Right atrium auricular region (tissue), 2 donors: ENCODE data around the gene RASSF4. TPM values are rescaled to one million over a fixed set of nuclear protein-coding genes. Genes with fewer than 3 reads are reported as not detected.

Experiments used
- DNase-seq: peaks from one replicate; pipeline ENCODE4 v3.0.0-alpha.2; 2019; ENCODE audit warnings: low spot score
- H3K27ac ChIP-seq, 2 donors: fragments of 200-600 bp; sonication (generic); 1 replicate in 1 of 2; 2 replicates in 1 of 2; pipeline ENCODE4 v1.5.1; 2016 to 2019
- H3K27me3 ChIP-seq, 2 donors: fragments of 200-600 bp; sonication (generic); one replicate each; pipeline versions ENCODE4 v1.5.1 to v1.6.0; 2017 to 2019
- H3K36me3 ChIP-seq: fragments of 200-600 bp; sonication (generic); one replicate; pipeline ENCODE4 v1.5.1; 2016
- H3K4me1 ChIP-seq, 2 donors: fragments of 200-600 bp; sonication (generic); one replicate each; pipeline versions ENCODE4 v1.5.1 to v1.6.0; 2017 to 2019
- H3K4me3 ChIP-seq, 2 donors: fragments of 200-600 bp; sonication (generic); 1 replicate in 1 of 2; 2 replicates in 1 of 2; pipeline ENCODE4 v1.5.1; 2017 to 2019; ENCODE audit warnings: mild to moderate bottlenecking in 1 of 2, moderate library complexity in 1 of 2
- H3K9me3 ChIP-seq, 2 donors: fragments of 200-600 bp; sonication (generic); one replicate each; pipeline ENCODE4 v1.5.1; 2019
- CTCF ChIP-seq, 2 donors: fragments of 200-600 bp; sonication (generic); IDR thresholded peaks; one replicate each; pipeline ENCODE4 v1.5.1; 2019; ENCODE audit warnings: antibody characterized with exemption in 2 of 2
- total RNA-seq, 2 donors: library from RNA; depleted of rRNA; stranded (reverse); fragments of >200 nt; gene quantifications; one replicate each; pipeline ENCODE4 v1.1.0, GENCODE V29; 2016

The RASSF4 gene
- total RNA-seq, 2 donors from 2014 or later: 43.3 to 43.4 TPM

GRCh38 chr10:44967616-44968015, 8.0 kb downstream of the RASSF4 start:
- Histone ChIP-seq H3K4me1 (peaks cover 0 to 90% of the 10 kb centered on the region in 2 donors), H3K9me3 (no peaks in the 10 kb centered on the region), H3K27ac (peak overlapping the region; percentile 94 to 96), H3K4me3 (no peak overlapping the region), H3K36me3 (peaks cover 28% of the 10 kb centered on the region), H3K27me3 (no peaks in the 10 kb centered on the region)
- TF ChIP-seq CTCF (IDR thresholded peaks at IDR 0.05): no peak
- DNase-seq: peak; percentile 59

- Histone ChIP-seq H3K27me3 (no peaks in the 10 kb centered on the region), H3K27ac (peak overlapping the region; percentile 94 to 96), H3K4me1 (peaks cover 0 to 90% of the 10 kb centered on the region in 2 donors), H3K4me3 (no peak overlapping the region), H3K9me3 (no peaks in the 10 kb centered on the region), H3K36me3 (peaks cover 28% of the 10 kb centered on the region)
- peak; percentile 89 for DNase-seq
- TF ChIP-seq CTCF (IDR thresholded peaks at IDR 0.05): no peak
These were observed 8.5 kb downstream of the RASSF4 start for GRCh38 chr10:44968091-44968490.

GRCh38 chr10:44968500-44969400, 9.1 kb downstream of the RASSF4 start:
- DNase-seq: no peak
- no peak overlapping the region for H3K4me3 ChIP-seq
- peaks cover 0 to 90% of the 10 kb centered on the region in 2 donors for H3K4me1 ChIP-seq
- H3K36me3 ChIP-seq: peaks cover 28% of the 10 kb centered on the region
- TF ChIP-seq CTCF (IDR thresholded peaks at IDR 0.05): no peak
- no peaks in the 10 kb centered on the region for H3K27me3 ChIP-seq
- H3K27ac ChIP-seq: peak overlapping the region; percentile 94 to 96
- H3K9me3 ChIP-seq: no peaks in the 10 kb centered on the region

GRCh38 chr10:44969854-44970253, 10.3 kb downstream of the RASSF4 start:
- peak overlapping the region; percentile 33 to 52 for H3K27ac ChIP-seq
- DNase-seq: no peak
- H3K4me3 ChIP-seq: no peak overlapping the region
- H3K4me1 ChIP-seq: peaks cover 0 to 90% of the 10 kb centered on the region in 2 donors
- H3K27me3 ChIP-seq: no peaks in the 10 kb centered on the region
- H3K36me3 ChIP-seq: peaks cover 28% of the 10 kb centered on the region
- no peak for TF ChIP-seq CTCF (IDR thresholded peaks at IDR 0.05)
- no peaks in the 10 kb centered on the region for H3K9me3 ChIP-seq

- H3K4me1 ChIP-seq: peaks cover 0 to 90% of the 10 kb centered on the region in 2 donors
- no peak for TF ChIP-seq CTCF (IDR thresholded peaks at IDR 0.05)
- peak overlapping the region; percentile 3 to 50 for H3K27ac ChIP-seq
These were observed 11.3 kb downstream of the RASSF4 start for GRCh38 chr10:44970812-44971395.

More at GRCh38 chr10:44970812-44971395, 11.3 kb downstream of the RASSF4 start:
- DNase-seq: no peak
- no peaks in the 10 kb centered on the region for H3K27me3 ChIP-seq
- H3K9me3 ChIP-seq: no peaks in the 10 kb centered on the region
- no peak overlapping the region for H3K4me3 ChIP-seq
- peaks cover 28% of the 10 kb centered on the region for H3K36me3 ChIP-seq
